GM12864 (cell line): ENCODE measurements around the gene CYS1.

Experiments used
- DNase-seq: peaks from one replicate; pipeline ENCODE4 v3.0.0-alpha.2; 2011; ENCODE audit warnings: low read depth
- H3K4me3 ChIP-seq: 2 replicates; pipeline ENCODE4 v1.5.1; 2011; ENCODE audit warnings: mild to moderate bottlenecking, low read depth, low read length, control low read depth
- TF ChIP-seq, protein P1 (sequence below): IDR thresholded peaks from 2 replicates; pipeline ENCODE4 v1.5.1; 2011; ENCODE audit warnings: low read depth, mild to moderate bottlenecking, moderate library complexity, low read length, control low read depth, inconsistent platforms; ENCODE audit errors: missing control alignments

Gene CYS1

DNA sequence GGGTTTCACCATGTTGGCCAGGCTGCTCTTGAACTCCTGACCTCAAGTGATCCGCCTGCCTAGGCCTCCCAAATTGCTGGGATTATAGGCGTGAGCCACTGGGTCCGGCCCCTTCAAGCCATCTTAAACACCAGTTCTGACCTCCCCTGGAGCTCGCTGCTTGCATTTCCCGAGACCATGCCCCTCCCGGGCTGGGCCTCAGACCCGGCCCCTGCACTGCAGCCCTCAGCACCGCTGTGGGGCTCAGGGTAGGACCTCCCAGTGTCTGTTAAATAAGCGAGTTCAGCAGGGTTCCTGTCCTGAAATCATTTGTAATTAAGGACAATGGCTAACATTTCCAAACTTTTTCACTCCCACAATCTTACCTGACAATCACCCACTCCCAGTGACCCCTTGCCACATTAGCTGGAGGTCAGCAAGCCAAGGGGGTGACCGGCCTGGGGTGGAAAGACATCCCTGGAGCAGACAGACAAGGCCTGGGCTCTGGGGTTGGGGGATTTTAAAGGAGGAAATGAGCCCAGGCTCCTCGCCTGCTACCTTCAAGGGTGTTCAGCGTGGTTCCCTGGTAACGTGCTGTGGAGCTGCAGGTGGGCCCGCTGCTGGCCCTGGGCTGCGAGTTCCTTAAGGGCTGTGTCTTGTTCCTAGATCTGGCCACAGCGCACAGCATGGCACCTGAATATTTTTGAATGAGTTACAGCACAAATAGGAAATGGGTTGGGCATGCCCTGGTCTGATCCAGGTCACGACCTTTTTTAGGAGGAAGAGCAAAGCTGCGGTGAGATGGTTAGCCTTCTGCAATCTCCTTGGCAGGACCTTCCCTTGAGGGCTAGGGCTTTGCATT is 15.1 kb downstream of the CYS1 start:
- H3K4me3 ChIP-seq, result no peak overlapping the region
- no peak for DNase-seq
- TF ChIP-seq, protein P1, sequence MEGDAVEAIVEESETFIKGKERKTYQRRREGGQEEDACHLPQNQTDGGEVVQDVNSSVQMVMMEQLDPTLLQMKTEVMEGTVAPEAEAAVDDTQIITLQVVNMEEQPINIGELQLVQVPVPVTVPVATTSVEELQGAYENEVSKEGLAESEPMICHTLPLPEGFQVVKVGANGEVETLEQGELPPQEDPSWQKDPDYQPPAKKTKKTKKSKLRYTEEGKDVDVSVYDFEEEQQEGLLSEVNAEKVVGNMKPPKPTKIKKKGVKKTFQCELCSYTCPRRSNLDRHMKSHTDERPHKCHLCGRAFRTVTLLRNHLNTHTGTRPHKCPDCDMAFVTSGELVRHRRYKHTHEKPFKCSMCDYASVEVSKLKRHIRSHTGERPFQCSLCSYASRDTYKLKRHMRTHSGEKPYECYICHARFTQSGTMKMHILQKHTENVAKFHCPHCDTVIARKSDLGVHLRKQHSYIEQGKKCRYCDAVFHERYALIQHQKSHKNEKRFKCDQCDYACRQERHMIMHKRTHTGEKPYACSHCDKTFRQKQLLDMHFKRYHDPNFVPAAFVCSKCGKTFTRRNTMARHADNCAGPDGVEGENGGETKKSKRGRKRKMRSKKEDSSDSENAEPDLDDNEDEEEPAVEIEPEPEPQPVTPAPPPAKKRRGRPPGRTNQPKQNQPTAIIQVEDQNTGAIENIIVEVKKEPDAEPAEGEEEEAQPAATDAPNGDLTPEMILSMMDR, result no peak

DNA sequence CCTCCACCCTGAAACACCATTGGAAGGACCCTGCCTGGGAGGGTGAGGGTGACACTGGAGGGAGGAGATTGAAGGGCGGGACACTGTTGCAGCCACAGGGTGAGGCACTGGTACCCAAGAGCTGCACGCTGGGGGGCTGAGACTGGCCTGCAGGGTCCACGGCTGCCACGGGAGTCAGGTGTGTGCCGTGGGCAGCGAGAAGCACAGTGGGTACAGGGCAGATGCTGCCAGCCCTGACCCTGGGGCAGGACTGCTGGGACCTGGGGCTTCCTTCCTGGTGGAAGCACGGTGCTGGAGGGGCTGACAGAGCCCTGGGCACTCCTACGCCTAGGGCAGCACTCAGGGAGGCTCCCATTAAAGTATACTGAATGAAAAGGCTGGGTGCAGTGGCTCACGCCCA is 16.6 kb downstream of the CYS1 start:
- H3K4me3 ChIP-seq, result no peak overlapping the region
- no peak for DNase-seq
- TF ChIP-seq, protein P1, result no peak

DNA sequence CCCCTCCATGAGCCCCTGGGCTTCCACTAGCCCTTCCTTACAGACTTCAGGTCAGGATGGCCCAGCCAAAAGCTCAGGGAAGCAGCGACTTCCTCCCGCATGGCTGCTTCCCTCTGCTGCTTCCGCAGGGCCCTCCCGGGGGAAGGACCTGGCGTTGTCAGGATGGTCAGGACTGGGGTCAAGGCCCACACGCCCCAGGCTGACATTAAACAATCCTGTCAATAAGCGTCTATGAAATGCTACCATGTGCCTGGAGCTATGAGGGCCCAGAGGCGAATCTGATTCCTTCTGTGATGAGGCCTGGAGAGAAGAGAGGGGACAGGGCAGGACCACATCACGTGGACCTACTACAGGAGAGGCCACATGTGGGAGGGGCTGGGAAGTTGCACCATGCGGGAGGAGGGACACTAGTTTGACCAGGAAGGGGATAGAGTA is 17.3 kb downstream of the CYS1 start:
- TF ChIP-seq, protein P1, result no peak
- H3K4me3 ChIP-seq, result no peak overlapping the region
- no peak for DNase-seq

DNA sequence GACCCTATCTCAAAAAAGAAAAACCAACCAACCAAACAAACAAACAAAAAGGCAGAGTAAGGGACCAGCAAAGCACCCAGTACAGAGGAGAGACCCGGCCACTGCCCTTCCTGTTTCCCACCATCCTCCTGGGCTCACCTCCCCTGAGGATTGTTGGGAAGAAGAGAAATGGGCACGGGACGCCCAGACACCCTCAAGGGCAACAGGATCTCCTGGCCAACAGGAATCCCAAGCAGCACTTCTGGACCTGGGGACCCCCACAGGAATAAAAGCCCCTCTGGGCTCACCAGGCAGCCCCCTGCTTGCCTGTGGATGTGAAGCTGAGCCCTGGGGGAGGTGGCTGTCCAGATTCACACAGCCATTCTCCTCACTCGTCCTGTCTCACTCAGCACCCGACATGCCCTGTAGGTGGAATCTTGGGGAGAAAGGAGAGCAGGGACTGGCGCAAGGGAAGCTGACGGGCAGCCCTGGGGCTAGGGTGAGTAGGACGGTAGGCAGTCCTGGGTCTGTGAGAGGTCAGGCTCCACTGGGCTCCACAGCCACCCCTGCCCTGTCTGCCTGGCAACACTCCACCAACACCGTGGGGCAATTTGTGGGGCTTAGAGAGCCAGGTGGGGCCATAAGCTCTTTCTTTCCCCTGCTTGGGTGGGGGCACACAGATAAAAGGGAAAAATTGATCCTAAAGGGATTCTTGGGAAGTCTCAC is 18.8 kb downstream of the CYS1 start:
- TF ChIP-seq, protein P1, result no peak
- DNase-seq, result no peak
- no peak overlapping the region for H3K4me3 ChIP-seq

DNA sequence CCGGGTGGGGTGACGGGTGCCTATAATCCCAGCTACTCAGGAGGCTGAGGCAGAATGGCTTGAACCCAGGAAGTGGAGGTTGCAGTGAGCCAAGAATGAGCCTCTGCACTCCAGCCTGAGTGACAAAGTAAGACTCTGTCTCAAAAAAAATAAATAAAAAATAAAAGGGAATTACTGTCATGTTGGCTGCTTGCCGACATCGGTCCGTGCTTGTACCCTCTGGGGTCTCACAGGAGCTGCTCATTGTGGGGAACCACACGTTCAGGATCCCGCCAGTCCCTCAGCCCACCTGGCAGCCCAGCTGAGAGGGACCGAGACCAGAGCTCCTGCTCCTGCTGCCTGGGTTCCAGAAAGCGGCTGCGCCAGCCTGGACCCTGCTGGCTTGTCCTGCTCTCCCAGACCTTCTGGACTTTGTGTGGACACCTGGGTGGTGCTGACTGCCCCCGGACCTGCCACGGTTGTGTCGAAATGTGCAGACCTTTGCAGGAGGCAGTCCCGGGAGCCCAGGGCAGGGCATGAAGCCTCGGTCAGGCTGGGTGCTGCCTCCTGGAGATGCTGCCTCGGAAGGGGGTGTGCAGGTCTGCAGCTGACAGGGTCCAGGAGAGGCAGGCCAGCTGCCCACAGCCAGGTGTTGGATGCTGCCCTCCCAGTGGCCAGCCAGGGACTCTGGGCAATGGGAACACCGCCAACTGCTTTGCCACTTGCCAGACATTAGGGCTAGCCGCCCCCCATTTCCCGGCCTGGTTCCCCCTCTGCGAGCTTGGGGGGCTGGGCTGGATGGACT is 20.5 kb downstream of the CYS1 start:
- no peak overlapping the region for H3K4me3 ChIP-seq
- TF ChIP-seq, protein P1, result no peak
- no peak for DNase-seq

DNA sequence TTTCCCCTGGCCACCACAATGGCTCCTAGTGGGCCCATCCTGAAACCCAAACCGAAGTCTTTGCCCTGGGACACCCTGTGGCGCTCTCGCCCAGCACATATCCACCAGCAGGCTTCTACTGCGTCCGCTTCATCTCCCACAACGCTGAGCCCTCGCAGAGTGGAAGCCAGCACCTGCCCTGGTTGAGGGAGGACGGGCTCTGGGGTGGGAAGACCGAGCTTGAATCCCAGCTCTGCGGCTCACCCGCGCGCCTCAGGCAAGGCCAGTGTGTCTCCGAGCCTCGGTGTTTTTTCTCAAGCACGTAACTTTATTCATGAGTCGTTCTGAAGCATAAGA is 21.2 kb downstream of the CYS1 start:
- H3K4me3 ChIP-seq, result no peak overlapping the region
- TF ChIP-seq, protein P1, result no peak
- DNase-seq, result no peak
